Caco-2 (cell line): ENCODE results near the gene NANS. TPM values are rescaled to one million over a fixed set of nuclear protein-coding genes. Genes with fewer than 3 reads are reported as not detected.
A peak's percentile ranks its signal among the peaks of the same experiment; 100 is the strongest.

Experiments
- Bru-seq: library from RNA; stranded (reverse); fragments of 400-500 nt; gene quantifications from one replicate; lab custom pipeline; 2021; lab: Mats Ljungman, UMichigan
- BruChase-seq, 2 experiments: library from RNA; stranded (reverse); fragments of 400-500 nt; gene quantifications; one replicate each; lab custom pipeline; 2021; lab: Mats Ljungman, UMichigan
- BruUV-seq: library from RNA; stranded (reverse); fragments of 400-500 nt; replicated peaks from 2 replicates; lab custom pipeline; 2021; lab: Mats Ljungman, UMichigan
- CTCF ChIA-PET: fragments of 300-600 bp; sonication (Branson Sonifier 250); formaldehyde crosslinking; loops from one replicate; lab custom pipeline; 2022; ENCODE audit warnings: antibody characterized with exemption; lab: Charles Lee
- POLR2A ChIA-PET: fragments of 300-600 bp; sonication (Branson Sonifier 250); formaldehyde crosslinking; loops from one replicate; lab custom pipeline; 2022; ENCODE audit warnings: antibody characterized with exemption; lab: Charles Lee
- DNase-seq, 2 experiments: peaks; one replicate each; pipeline versions ENCODE4 v3.0.0 to v3.0.0-alpha.2; 2020 to 2022
- H3K27me3 ChIP-seq: replicated peaks from 2 replicates; pipeline ENCODE4 v1.6.0; 2011; ENCODE audit warnings: low read length; ENCODE audit not compliant: control insufficient read depth, insufficient read depth
- H3K36me3 ChIP-seq: 2 replicates; pipeline ENCODE4 v1.5.1; 2011; ENCODE audit warnings: low read length; ENCODE audit not compliant: control insufficient read depth, insufficient read depth
- H3K4me1 ChIP-seq: fragments of 250-450 bp; sonication (Bioruptor Pico); 2 replicates; pipeline ENCODE4 v1.5.1; 2020; ENCODE audit warnings: mild to moderate bottlenecking
- H3K4me3 ChIP-seq: 2 replicates; pipeline ENCODE4 v1.5.1; 2011; ENCODE audit warnings: low read depth, mild to moderate bottlenecking, control low read depth, low read length
- H3K9me3 ChIP-seq: fragments of 250-450 bp; sonication (Bioruptor Pico); 2 replicates; pipeline ENCODE4 v1.5.1; 2020; ENCODE audit warnings: mild to moderate bottlenecking, moderate library complexity
- H3K27ac Mint-ChIP-seq: one replicate; pipeline ENCODE4 v1.8.0; 2022; ENCODE audit warnings: mixed read lengths; ENCODE audit not compliant: unreplicated experiment
- H3K27me3 Mint-ChIP-seq: one replicate; pipeline ENCODE4 v1.8.0; 2022; ENCODE audit warnings: mixed read lengths; ENCODE audit not compliant: insufficient read depth, unreplicated experiment
- H3K36me3 Mint-ChIP-seq: one replicate; pipeline ENCODE4 v1.8.0; 2022; ENCODE audit warnings: mild to moderate bottlenecking, mixed read lengths; ENCODE audit not compliant: insufficient read depth, unreplicated experiment
- H3K4me1 Mint-ChIP-seq: one replicate; pipeline ENCODE4 v1.8.0; 2022; ENCODE audit warnings: low read depth, mixed read lengths; ENCODE audit not compliant: unreplicated experiment
- H3K4me3 Mint-ChIP-seq: one replicate; pipeline ENCODE4 v1.8.0; 2022; ENCODE audit warnings: mild to moderate bottlenecking, moderate library complexity, mixed read lengths; ENCODE audit not compliant: unreplicated experiment
- H3K9me3 Mint-ChIP-seq: one replicate; pipeline ENCODE4 v1.8.0; 2022; ENCODE audit warnings: mixed read lengths; ENCODE audit not compliant: unreplicated experiment
- CTCF ChIP-seq, 2 experiments: fragments of 200-600 bp in 1 of 2; IDR thresholded peaks; 1 replicate in 1 of 2; 2 replicates in 1 of 2; pipeline versions ENCODE4 v1.5.1 to v1.8.0; 2011 to 2022; ENCODE audit warnings: antibody characterized with exemption in 1 of 2, control low read depth in 1 of 2, inconsistent platforms in 1 of 2, low read depth in 1 of 2, low read length in 1 of 2, mild to moderate bottlenecking in 1 of 2, moderate library complexity in 1 of 2; ENCODE audit not compliant: insufficient read depth in 1 of 2, severe bottlenecking in 1 of 2, unreplicated experiment in 1 of 2
- intact Hi-C: fragments of 100-400 bp; cut with micrococcal nuclease; formaldehyde crosslinking; loops from one replicate; pipeline ENCODE4 v1.10.0; 2022; ENCODE audit not compliant: unreplicated experiment
- long read RNA-seq: library from polyadenylated mRNA; stranded (forward); transcript quantifications from one replicate; pipeline ENCODE4 v2.0.0, GENCODE V29; 2022
- total RNA-seq: library from RNA; stranded (reverse); gene quantifications from 2 replicates; pipeline ENCODE4 v1.2.3, GENCODE V29; 2022

NANS gene
- 68.7 and 71.7 TPM in 2 replicates for total RNA-seq
- percentile 75 among the genes with signal in this experiment for Bru-seq, nascent RNA
- BruChase-seq, experiment 1, labeled RNA remaining after a 2-hour chase, result percentile 69 among the genes with signal in this experiment
- BruChase-seq, experiment 2, labeled RNA remaining after a 6-hour chase, result percentile 76 among the genes with signal in this experiment
- long read RNA-seq, transcript NANS-201 (6 exons, 1,170 nt), result major isoform, 60 of 64 reads
- long read RNA-seq, partial matches to known transcripts, result 2 of 64 reads
- long read RNA-seq, other reads (novel, unspliced or antisense), result 2 of 64 reads

DNA sequence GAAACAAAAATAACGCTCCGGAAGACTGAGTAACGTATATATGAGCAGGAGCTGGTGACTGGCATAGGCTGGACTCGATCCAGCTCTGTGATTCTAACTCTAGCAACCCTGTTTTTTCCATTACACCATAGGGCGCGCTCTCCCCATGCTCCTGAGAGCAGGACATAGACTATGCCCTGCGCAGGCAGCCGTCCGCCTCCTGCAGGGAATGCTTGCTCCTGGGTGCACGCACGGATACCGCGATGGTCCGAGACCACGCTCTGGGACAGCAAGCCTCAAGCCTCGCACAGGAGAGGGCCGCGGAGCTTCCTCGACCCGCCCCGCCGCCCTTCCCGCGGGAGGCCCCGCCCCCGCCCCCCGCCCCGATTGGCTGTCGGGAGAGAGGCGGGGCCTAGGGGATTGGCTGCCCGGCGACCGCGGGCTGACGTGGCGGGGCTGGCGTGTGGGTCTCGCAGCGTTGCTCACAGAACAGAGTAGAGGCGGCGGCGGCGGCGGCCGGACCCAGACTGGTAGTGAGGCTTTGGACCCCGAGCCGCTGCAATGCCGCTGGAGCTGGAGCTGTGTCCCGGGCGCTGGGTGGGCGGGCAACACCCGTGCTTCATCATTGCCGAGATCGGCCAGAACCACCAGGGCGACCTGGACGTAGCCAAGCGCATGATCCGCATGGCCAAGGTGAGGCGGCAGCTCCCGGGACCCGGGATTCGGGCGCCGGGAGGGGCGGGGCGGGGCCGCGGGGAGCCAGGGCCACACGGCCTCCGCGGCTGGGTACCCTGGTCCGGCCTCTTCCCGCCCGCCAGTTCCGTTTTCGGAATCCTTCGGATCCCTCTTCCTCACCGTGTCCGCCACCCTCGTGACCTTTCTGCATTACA is at the start of gene NANS:
Gene NANS, plus strand, starts transcription at position 464 of the 869 bp plus-strand sequence. Its CDS starts 77 bp downstream, at position 541.
- Histone ChIP-seq H3K36me3 (peaks cover 2% of the 10 kb centered on the region), H3K4me3 (peak within 1 kb of the TSS; percentile 79), H3K4me1 (peaks cover 7% of the 10 kb centered on the region), H3K27me3 (no peaks in the 10 kb centered on the region), H3K9me3 (no peaks in the 10 kb centered on the region)
- ChIA-PET CTCF (interaction anchor here (0.6 to 2.1 kb wide), 12 partner anchors 17 to 423 kb away, joined by 3 to 10 read pairs (median 3); partner anchors contain the start of genes NCBP1, TBC1D2, TRMO and TSTD2), POLR2A (interaction anchor here (0.6 to 1.3 kb wide), 9 partner anchors 11 to 636 kb away, joined by 3 to 15 read pairs (median 4); partner anchors contain the start of genes TRIM14 and TRMO)
- DNase-seq, result peak; percentile 95 to 97
- intact Hi-C loops, result loop anchor here (1.0 kb wide), 1 partner anchor 43 kb away; no protein-coding TSS in a partner anchor
- Mint-ChIP-seq H3K27me3 (no peaks in the 10 kb centered on the region), H3K9me3 (no peaks in the 10 kb centered on the region), H3K36me3 (peaks cover 24% of the 10 kb centered on the region), H3K4me3 (peak within 1 kb of the TSS; percentile 93), H3K4me1 (no peaks in the 10 kb centered on the region), H3K27ac (peak within 1 kb of the TSS; percentile 92)
- TF ChIP-seq CTCF (IDR thresholded peaks at IDR 0.05; ENCODE audit: insufficient read depth in 1 of 2, low read depth in 1 of 2, low read length in 1 of 2, severe bottlenecking in 1 of 2, unreplicated experiment in 1 of 2), result peak in 1 of 2 experiments; percentile 18
- no TSS peak for BruUV-seq

- TF ChIP-seq CTCF (IDR thresholded peaks at IDR 0.05; ENCODE audit: insufficient read depth in 1 of 2, low read depth in 1 of 2, low read length in 1 of 2, severe bottlenecking in 1 of 2, unreplicated experiment in 1 of 2), result no peak
- BruUV-seq, result no TSS peak
- intact Hi-C loops, result no loop called here
- Histone ChIP-seq H3K27me3 (no peaks in the 10 kb centered on the region), H3K36me3 (peaks cover 4% of the 10 kb centered on the region), H3K4me3 (no peak overlapping the region), H3K4me1 (no peaks in the 10 kb centered on the region), H3K9me3 (no peaks in the 10 kb centered on the region)
- DNase-seq, result no peak
- Mint-ChIP-seq H3K9me3 (no peaks in the 10 kb centered on the region), H3K27me3 (no peaks in the 10 kb centered on the region), H3K4me1 (no peaks in the 10 kb centered on the region), H3K27ac (no peak overlapping the region), H3K4me3 (no peak overlapping the region), H3K36me3 (peaks cover 99% of the 10 kb centered on the region)
- POLR2A ChIA-PET, result no interaction called here
- CTCF ChIA-PET, result no interaction called here
Measured at GRCh38 chr9:98007251-98007928, 49.1 kb upstream of the NANS start.

GRCh38 chr9:98008764-98009163 is 47.8 kb upstream of the NANS start:
- ChIA-PET POLR2A (no interaction called here), CTCF (no interaction called here)

More at GRCh38 chr9:98008764-98009163, 47.8 kb upstream of the NANS start:
- Mint-ChIP-seq H3K9me3 (no peaks in the 10 kb centered on the region), H3K27ac (no peak overlapping the region), H3K4me3 (no peak overlapping the region), H3K4me1 (no peaks in the 10 kb centered on the region), H3K36me3 (peaks cover 99% of the 10 kb centered on the region), H3K27me3 (no peaks in the 10 kb centered on the region)
- TF ChIP-seq CTCF (IDR thresholded peaks at IDR 0.05; ENCODE audit: insufficient read depth in 1 of 2, low read depth in 1 of 2, low read length in 1 of 2, severe bottlenecking in 1 of 2, unreplicated experiment in 1 of 2), result no peak
- Histone ChIP-seq H3K36me3 (peaks cover 2% of the 10 kb centered on the region), H3K27me3 (no peaks in the 10 kb centered on the region), H3K4me1 (no peaks in the 10 kb centered on the region), H3K9me3 (no peaks in the 10 kb centered on the region), H3K4me3 (no peak overlapping the region)
- intact Hi-C loops, result no loop called here
- no TSS peak for BruUV-seq
- no peak for DNase-seq
